GM19452 (cell line): Measurements from ENCODE around the gene TMEM269.
"Not testable (repeated sequence)": the region's sequence is repeated elsewhere in the genome, so short reads cannot be mapped to it uniquely, and the experiment has no call there.

Source experiments
- ATAC-seq: cut with Tn5 transposase; IDR thresholded peaks from one replicate; pipeline ENCODE4 v1.9.1; 2021; ENCODE audit not compliant: unreplicated experiment

TMEM269 gene

DNA sequence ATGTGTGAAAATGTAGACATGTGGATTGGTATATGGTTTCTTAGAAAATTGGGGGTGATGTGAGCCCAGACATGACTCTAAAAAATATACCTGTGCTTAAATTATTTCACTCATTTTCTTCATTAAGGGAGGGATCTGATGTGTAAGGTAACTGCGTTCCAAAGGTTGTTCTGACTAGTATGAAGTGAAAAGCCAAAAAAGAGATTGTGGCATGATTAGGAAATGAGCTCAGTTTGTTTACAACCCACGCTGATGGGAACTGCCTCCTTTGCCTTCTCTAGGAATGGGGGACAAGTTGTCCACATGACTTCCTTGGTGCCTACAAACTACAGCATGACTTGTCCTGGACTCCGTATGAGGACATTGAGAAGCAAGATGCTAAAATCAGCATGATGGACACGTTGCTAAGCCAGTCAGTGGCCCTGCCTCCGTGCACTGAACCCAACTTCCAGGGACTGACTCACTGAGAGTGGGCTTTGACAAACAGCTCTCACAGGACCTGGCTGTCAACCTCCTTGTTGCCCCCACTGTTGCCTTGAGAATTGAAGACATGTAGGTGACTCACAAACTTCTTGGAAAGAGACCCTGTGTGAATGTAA lies 9.8 kb upstream of the TMEM269 start:
- ATAC-seq = no peak

DNA sequence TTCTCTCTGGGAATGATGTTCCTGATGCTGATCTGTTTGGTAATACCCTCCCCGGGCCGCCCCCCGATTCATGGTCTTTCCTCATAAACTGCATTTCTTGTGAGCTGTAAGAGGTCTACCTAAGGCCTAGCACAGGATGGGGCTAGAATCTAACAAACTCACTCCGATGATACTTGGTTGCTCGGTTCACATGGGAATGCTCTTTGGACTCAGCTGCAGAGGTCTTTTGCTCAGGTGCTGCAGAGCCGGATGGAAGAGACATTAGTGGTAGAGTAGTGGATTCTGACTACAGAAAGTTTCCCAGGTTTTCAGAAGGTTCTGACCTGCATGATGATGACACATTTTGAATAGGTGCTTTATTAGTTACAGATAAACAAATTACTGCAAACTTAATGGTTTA lies 8.3 kb upstream of the TMEM269 start:
- ATAC-seq = no peak

DNA sequence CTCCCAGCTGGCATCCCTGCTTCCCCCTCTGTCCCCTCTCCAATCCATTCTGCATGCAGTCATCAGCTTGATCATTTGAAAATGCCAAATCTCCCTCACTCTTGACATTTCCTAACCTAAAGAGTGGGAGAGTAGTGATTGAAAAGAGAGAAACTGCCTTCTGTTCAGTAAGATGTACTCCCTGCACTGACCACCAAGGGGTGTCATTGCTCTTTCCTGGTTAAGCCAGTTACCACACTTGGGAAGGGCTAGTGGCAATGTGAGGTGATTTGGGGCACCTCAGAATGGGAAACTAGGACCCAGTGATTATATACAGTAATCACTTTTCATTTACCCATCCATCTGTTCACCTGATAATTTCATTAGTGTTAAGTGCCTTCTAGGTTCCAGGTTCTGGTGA lies 6.9 kb upstream of the TMEM269 start:
- no peak for ATAC-seq

- no peak for ATAC-seq
These were observed 5.1 kb upstream of the TMEM269 start for GRCh38 chr1:42779725-42780124.

GRCh38 chr1:42780176-42780575 lies 4.6 kb upstream of the TMEM269 start:
- ATAC-seq = no peak

DNA sequence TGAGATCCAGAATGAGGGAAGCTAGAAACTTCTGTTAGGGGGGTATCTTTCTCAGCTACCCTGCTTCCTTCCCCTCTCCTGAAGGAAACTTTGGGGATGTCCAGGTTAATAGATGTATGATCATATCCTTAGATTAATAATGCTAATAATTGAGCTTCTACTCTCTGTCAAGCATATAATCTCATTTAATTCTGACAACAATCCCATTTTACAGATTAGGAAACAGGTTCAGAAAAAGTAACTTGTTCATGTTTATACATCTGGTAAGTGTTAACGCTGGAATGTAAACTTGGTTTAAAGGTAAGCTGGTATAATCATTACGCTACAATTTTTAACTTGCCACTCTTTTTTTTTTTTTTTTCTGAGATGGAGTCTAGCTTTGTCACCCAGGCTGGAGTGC lies 1.7 kb upstream of the TMEM269 start:
- no peak for ATAC-seq

DNA sequence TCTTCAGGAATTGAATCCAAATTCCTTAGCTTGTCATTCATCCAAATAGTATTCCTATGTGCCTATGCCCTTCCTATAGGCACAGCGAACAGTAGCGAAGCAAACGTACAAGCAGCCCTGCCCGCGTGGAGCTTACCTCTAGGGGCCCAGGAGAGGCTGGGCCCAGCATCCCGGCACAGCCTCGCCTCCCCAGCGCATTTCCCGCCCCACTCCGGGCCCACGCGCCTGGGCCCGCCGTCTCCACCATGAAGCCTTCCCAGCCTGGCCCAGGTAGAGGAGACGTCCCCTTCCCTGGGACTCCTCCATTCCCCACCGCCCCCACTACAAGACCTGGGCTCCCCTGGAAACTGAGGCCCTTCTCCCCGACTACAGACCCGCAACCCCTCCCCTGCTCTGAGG lies 245 bp upstream of the TMEM269 start:
- no peak for ATAC-seq

GRCh38 chr1:42786097-42786496 lies 1.3 kb downstream of the TMEM269 start:
- ATAC-seq = no peak

- no peak for ATAC-seq
These were observed 3.2 kb downstream of the TMEM269 start for GRCh38 chr1:42788021-42788420.

DNA sequence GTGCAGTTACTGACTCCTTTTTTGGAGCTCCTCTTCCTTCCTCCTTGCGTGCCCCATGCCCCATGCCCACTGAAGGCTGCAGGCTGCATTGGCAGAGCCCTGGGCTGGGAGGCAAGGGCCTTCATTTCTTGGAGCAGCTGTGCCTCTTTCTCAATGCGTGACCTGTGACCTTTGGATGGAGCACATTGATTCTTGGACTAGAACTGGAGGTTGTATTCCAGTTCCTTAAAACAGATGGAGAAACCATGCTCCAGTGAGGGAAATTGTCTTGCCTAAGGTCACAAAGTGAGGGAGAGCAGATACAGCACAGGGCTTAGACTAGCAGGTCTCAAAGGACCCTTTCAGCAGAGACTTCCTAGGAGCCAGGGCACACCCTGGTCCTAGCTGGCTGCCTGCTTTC lies 9.0 kb downstream of the TMEM269 start:
- no peak for ATAC-seq

DNA sequence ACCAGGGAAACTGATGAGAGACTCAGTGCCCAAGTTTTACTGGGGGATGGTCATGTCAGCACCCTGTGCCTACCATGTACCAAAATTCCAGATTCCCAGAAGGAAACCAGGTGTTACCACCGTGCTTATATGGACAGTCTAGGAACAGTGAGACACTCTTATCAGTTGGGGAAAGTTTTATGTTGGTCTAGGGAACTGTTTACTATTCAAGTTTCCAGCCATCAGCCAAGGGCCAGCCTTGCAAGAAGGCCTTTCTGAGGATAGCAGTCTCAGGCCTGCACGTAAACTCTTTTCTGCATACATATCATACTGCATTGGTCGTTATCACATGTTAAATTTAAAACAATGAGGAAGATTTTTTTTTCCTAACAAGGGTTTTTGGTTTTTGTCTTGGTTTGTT lies 12.6 kb downstream of the TMEM269 start:
- no peak for ATAC-seq

DNA sequence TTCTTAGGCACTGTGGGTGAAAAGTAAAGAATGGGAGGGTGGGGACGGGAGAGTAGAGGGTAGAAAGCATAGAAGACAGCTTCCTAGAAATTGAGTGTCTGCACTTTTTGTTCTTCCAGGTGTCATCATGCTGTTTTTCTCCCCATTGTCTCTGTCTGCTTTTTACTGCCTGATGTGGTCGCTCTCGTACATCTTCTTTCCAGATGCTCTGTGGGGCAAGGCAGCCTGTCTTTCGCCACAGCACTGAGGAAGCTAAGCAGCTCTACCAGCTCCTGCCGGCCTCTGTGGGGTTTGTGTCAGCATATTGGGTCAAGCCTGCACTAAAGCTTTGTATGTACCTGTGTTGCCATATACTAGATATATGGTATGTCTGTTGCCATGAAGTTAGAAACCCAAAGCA lies 13.2 kb downstream of the TMEM269 start:
- no peak for ATAC-seq

GRCh38 chr1:42801832-42802473 lies 17.2 kb downstream of the TMEM269 start:
- ATAC-seq = no peak

- no peak for ATAC-seq
These were observed 21.4 kb downstream of the TMEM269 start for GRCh38 chr1:42806171-42806570.

DNA sequence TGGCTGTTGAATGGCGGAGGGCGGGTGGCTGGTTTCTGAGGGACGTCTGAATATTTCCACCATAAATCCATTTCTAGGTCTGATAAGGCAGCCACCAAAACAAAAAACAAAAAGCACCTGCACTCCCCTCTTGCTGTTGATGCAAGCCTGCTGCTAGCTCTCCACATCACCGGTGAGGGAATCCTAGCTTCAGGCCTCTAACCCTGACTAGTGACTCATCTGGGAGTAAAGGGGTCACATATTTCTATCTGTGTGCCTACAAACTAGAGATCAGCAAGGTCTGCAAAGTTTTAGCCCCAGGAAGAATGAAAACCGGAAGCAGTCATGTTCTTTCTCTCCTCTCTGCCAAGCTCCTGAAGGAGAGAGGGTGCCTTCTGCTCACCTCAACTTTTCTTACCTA lies 21.8 kb downstream of the TMEM269 start:
- ATAC-seq = no peak

- no peak for ATAC-seq
These were observed 22.4 kb downstream of the TMEM269 start for GRCh38 chr1:42807056-42807668.

DNA sequence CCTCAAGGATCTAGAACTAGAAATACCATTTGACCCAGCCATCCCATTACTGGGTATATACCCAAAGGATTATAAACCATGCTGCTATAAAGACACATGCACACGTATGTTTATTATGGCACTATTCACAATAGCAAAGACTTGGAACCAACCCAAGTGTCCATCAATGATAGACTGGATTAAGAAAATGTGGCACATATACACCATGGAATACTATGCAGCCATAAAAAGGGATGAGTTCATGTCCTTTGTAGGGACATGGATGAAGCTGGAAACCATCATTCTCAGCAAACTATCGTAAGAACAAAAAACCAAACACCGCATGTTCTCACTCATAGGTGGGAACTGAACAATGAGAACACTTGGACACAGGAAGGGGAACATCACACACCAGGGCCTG lies 30.0 kb downstream of the TMEM269 start:
- not testable (repeated sequence) for ATAC-seq

DNA sequence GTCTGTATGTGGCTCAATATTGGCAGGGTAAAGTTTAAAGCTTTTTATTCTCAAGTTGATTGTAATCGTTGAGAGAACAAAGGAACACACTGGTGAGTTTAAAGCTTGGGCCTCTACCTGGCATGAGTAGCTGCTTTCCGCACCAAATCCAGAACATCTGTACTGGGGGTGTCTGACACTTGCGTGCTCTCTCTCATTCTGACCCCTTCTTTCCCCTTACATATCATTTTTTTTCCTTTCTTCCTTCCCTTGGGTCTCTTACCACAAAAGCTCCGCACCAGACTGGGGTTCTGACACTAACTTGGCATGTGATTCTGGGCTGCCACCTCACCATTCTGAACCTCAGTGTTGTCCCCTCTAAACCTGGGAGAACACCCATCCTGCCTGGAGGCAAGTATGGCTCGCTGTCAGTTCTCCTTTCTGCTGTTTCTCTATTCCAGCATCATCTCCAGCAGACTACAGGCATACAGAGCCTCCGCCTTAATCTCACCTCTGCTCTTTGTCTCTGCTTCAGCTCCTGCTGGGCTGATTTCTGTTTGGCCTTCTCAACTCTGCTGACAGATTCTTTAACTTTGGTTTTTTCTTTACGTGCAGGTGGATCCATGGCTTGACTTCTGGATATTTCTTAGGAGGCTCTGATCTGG lies 31.3 kb downstream of the TMEM269 start:
- ATAC-seq = no peak

DNA sequence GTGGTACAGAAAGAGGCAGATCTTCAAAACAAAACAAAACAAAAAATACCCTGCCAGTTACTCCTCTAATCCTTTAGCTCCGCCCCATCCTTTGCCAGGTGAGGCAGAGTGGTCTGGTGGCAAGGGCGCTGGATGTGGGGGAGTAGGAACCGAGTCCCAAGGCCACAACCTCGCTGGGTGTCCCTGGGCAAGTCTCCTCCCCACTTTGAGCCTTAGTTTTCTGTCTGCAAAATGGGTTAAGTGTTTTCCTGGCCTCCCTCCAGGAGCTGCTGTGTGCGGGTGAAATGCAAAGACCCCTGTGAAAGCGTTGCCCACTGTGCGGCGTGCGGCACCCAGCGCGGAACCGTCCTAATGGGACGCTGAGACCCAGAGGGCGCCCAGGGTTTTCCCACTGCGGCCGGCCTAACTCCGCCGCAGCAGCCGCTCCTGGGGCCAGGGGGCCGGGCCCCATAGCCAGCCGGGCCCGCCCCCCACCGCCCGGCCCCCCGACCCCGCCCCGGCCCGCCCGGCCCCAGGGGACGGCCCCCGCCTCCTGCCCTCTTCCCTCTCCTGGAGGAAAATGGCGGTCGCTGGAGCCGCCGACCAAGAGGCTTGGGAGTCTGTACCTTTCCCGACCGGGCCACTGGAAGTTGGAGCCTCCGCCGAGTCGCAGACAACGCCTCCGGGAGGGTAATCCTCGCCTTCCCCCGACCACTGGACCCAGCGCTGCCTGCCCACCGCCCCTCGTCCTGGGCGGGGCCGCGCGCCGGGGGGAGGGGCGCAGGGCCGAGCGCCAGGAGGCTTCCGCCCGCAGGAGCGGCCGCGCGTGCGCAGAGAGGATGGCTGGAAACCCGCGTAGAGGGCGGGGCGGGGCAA lies 32.0 kb downstream of the TMEM269 start, which contains the start of the genes ERMAP and SVBP:
TSS of gene ERMAP (plus strand) at position 538 of the 855 bp plus-strand sequence. CDS start 13,327 bp downstream, outside the sequence.
TSS of gene SVBP (minus strand) at position 813 of the 855 bp plus-strand sequence. CDS start 853 bp downstream, outside the sequence.
- peak; percentile 83 for ATAC-seq

DNA sequence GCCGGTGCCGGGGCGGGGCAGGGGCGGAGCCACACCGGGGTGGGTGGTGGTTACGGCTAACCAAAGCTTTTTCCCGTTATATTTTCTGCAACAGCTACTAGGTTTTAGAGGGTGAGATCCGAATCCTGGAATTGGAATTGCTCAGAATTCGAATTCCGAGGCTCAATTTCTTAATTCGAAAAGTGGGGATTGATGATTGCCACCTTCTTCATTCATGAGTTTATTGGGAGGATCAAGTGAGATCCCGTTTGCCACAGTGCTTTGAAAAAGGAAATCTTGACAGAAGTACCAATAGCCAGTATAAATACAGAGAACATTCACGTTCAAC lies 32.6 kb downstream of the TMEM269 start:
- ATAC-seq = no peak

- no peak for ATAC-seq
These were observed 33.2 kb downstream of the TMEM269 start for GRCh38 chr1:42817976-42818375.
